H1 (cell line): ENCODE data around the gene GLYATL3. TPM values are rescaled to one million over a fixed set of nuclear protein-coding genes. Genes with fewer than 3 reads are reported as not detected.

Experiments used
- CTCF ChIA-PET: fragments of 300-600 bp; sonication (Branson Sonifier 250); formaldehyde crosslinking; loops from one replicate; lab custom pipeline; 2021; ENCODE audit not compliant: partially characterized antibody; lab: Charles Lee
- POLR2A ChIA-PET: fragments of 300-600 bp; sonication (Branson Sonifier 250); formaldehyde crosslinking; loops from one replicate; lab custom pipeline; 2021; ENCODE audit warnings: inconsistent platforms; ENCODE audit not compliant: partially characterized antibody; lab: Charles Lee
- DNase-seq, 2 experiments: peaks; one replicate each; pipeline versions ENCODE4 v3.0.0 to v3.0.0-alpha.2; 2010 to 2022; ENCODE audit warnings: low spot score in 2 of 2, low read depth in 1 of 2, mixed read lengths in 1 of 2
- FAIRE-seq: peaks from 2 replicates; lab custom pipeline; 2011; peaks lifted over from hg19 to GRCh38; lab: Jason Lieb, UNC
- H2AFZ ChIP-seq: 2 replicates; pipeline ENCODE4 v1.8.1; 2012; ENCODE audit warnings: low read length, inconsistent platforms
- H2AK5ac ChIP-seq: 2 replicates; pipeline ENCODE4 v1.6.1; 2013; ENCODE audit warnings: low read depth, low read length
- H2BK120ac ChIP-seq: replicated peaks from 2 replicates; pipeline ENCODE3; 2013; ENCODE audit warnings: low read depth, low read length, inconsistent platforms
- H2BK12ac ChIP-seq: 2 replicates; pipeline ENCODE4 v1.6.1; 2013; ENCODE audit warnings: low read depth, low read length
- H2BK15ac ChIP-seq: 2 replicates; pipeline ENCODE4 v1.6.1; 2013; ENCODE audit warnings: low read length
- H2BK20ac ChIP-seq: 2 replicates; pipeline ENCODE4 v1.6.1; 2013; ENCODE audit warnings: low read length
- H2BK5ac ChIP-seq: 2 replicates; pipeline ENCODE4 v1.6.1; 2013; ENCODE audit warnings: low read depth, low read length
- H3K14ac ChIP-seq: 2 replicates; pipeline ENCODE4 v1.6.1; 2013; ENCODE audit warnings: inconsistent platforms; ENCODE audit not compliant: insufficient read length
- H3K18ac ChIP-seq: 2 replicates; pipeline ENCODE4 v1.6.1; 2013; ENCODE audit warnings: low read length; ENCODE audit errors: extremely low read depth
- H3K23ac ChIP-seq: 2 replicates; pipeline ENCODE4 v1.6.1; 2013; ENCODE audit warnings: inconsistent platforms; ENCODE audit not compliant: insufficient read length
- H3K23me2 ChIP-seq: 2 replicates; pipeline ENCODE4 v1.6.1; 2013; ENCODE audit warnings: low read depth, low read length
- H3K27ac ChIP-seq: 2 replicates; pipeline ENCODE4 v1.6.1; 2011; ENCODE audit warnings: low read depth, low read length, inconsistent platforms
- H3K27me3 ChIP-seq, 4 experiments: replicated peaks in 1 of 4; 1 replicate in 1 of 4; 2 replicates in 3 of 4; pipeline versions ENCODE4 v1.6.1 to v1.8.1; 2011 to 2013; ENCODE audit warnings: low read length in 3 of 4, mild to moderate bottlenecking in 3 of 4, inconsistent platforms in 2 of 4, mixed read lengths in 2 of 4, moderate library complexity in 1 of 4; ENCODE audit not compliant: control insufficient read depth in 3 of 4, insufficient read depth in 3 of 4; ENCODE audit errors: extremely low read depth in 1 of 4
- H3K36me3 ChIP-seq, 4 experiments: 2 replicates each; pipeline versions ENCODE4 v1.6.1 to v1.8.1; 2011 to 2013; ENCODE audit warnings: mild to moderate bottlenecking in 4 of 4, low read length in 3 of 4, moderate library complexity in 2 of 4, control low read depth in 1 of 4, inconsistent platforms in 1 of 4; ENCODE audit not compliant: insufficient read depth in 4 of 4, control insufficient read depth in 2 of 4
- H3K4ac ChIP-seq: replicated peaks from 2 replicates; pipeline ENCODE3; 2013; ENCODE audit warnings: low read length, low read depth, mixed read lengths, inconsistent platforms; ENCODE audit not compliant: insufficient read length
- H3K4me1 ChIP-seq, 4 experiments: replicated peaks in 1 of 4; 1 replicate in 1 of 4; 2 replicates in 3 of 4; pipeline versions ENCODE4 v1.6.1 to v1.8.1; 2011 to 2013; ENCODE audit warnings: low read length in 3 of 4, inconsistent platforms in 2 of 4, mixed read lengths in 1 of 4; ENCODE audit not compliant: insufficient read depth in 4 of 4, control insufficient read depth in 3 of 4
- H3K4me2 ChIP-seq, 2 experiments: 2 replicates each; pipeline versions ENCODE4 v1.6.1 to v1.8.1; 2011 to 2013; ENCODE audit warnings: low read depth in 2 of 2, low read length in 2 of 2, control low read depth in 1 of 2, inconsistent platforms in 1 of 2, mild to moderate bottlenecking in 1 of 2; ENCODE audit not compliant: insufficient read depth in 1 of 2
- H3K4me3 ChIP-seq, 4 experiments: fragments of 200-600, 300-600 bp in 1 of 4; sonication (generic), shearing (Covaris generic), sonication (Bioruptor Twin) in 1 of 4; 2 replicates each; pipeline versions ENCODE4 v1.5.1 to v1.8.1; 2011 to 2016; ENCODE audit warnings: low read length in 4 of 4, low read depth in 3 of 4, control low read depth in 2 of 4, inconsistent platforms in 2 of 4, mild to moderate bottlenecking in 2 of 4, mixed read lengths in 1 of 4, moderate library complexity in 1 of 4; ENCODE audit not compliant: insufficient read depth in 2 of 4; ENCODE audit errors: extremely low read depth in 1 of 4
- H3K56ac ChIP-seq: replicated peaks from 2 replicates; pipeline ENCODE3; 2013; ENCODE audit warnings: low read depth, mild to moderate bottlenecking, mixed read lengths, low read length, inconsistent platforms; ENCODE audit not compliant: insufficient read length
- H3K79me1 ChIP-seq: 2 replicates; pipeline ENCODE4 v1.6.1; 2013; ENCODE audit warnings: low read depth, low read length, control low read depth
- H3K79me2 ChIP-seq, 2 experiments: 2 replicates each; pipeline versions ENCODE4 v1.6.1 to v1.8.1; 2012 to 2013; ENCODE audit warnings: low read length in 2 of 2, mild to moderate bottlenecking in 2 of 2, inconsistent platforms in 1 of 2; ENCODE audit not compliant: insufficient read depth in 2 of 2, control insufficient read depth in 1 of 2
- H3K9ac ChIP-seq, 4 experiments: replicated peaks in 1 of 4; 1 replicate in 1 of 4; 2 replicates in 3 of 4; pipeline versions ENCODE4 v1.6.1 to v1.8.1; 2011 to 2013; ENCODE audit warnings: low read depth in 3 of 4, low read length in 3 of 4, control low read depth in 2 of 4, mild to moderate bottlenecking in 2 of 4, moderate library complexity in 2 of 4, inconsistent platforms in 1 of 4; ENCODE audit errors: extremely low read depth in 1 of 4
- H3K9me3 ChIP-seq, 2 experiments: 2 replicates each; pipeline versions ENCODE4 v1.6.1 to v1.8.1; 2012 to 2013; ENCODE audit warnings: mild to moderate bottlenecking in 2 of 2, moderate library complexity in 2 of 2, control low read depth in 1 of 2, inconsistent platforms in 1 of 2, low read depth in 1 of 2, low read length in 1 of 2, mixed read lengths in 1 of 2; ENCODE audit not compliant: insufficient read depth in 2 of 2
- H4K20me1 ChIP-seq, 2 experiments: replicated peaks in 1 of 2; 2 replicates each; pipeline versions ENCODE3 to v1.8.1; 2011 to 2013; ENCODE audit warnings: inconsistent platforms in 2 of 2, low read length in 2 of 2, mild to moderate bottlenecking in 1 of 2; ENCODE audit not compliant: insufficient read depth in 2 of 2, control insufficient read depth in 1 of 2
- H4K5ac ChIP-seq: 2 replicates; pipeline ENCODE4 v1.6.1; 2013; ENCODE audit warnings: low read length, low read depth, mixed read lengths, inconsistent platforms; ENCODE audit not compliant: insufficient read length
- H4K8ac ChIP-seq: 2 replicates; pipeline ENCODE4 v1.8.0; 2013; ENCODE audit warnings: mild to moderate bottlenecking, moderate library complexity, low read length, inconsistent platforms; ENCODE audit not compliant: insufficient read depth; ENCODE audit errors: extremely low read depth
- H4K91ac ChIP-seq: replicated peaks from 2 replicates; pipeline ENCODE3; 2013; ENCODE audit warnings: low read length, mixed read lengths, inconsistent platforms; ENCODE audit not compliant: insufficient read length
- BRCA1 ChIP-seq: IDR thresholded peaks from 2 replicates; pipeline ENCODE4 v1.6.1; 2012; ENCODE audit warnings: low read depth, low read length, improper control_type of control experiment
- GTF2F1 ChIP-seq: IDR thresholded peaks from 2 replicates; pipeline ENCODE4 v1.6.1; 2012; ENCODE audit warnings: low read depth, low read length, improper control_type of control experiment, borderline replicate concordance
- MAFK ChIP-seq: IDR thresholded peaks from 2 replicates; pipeline ENCODE4 v1.6.1; 2012; ENCODE audit warnings: low read depth, mild to moderate bottlenecking, improper control_type of control experiment, low read length
- POLR2AphosphoS5 ChIP-seq: IDR thresholded peaks from 2 replicates; pipeline ENCODE4 v1.6.1; 2011; ENCODE audit warnings: low read depth, low read length
- POU5F1 ChIP-seq: IDR thresholded peaks from 2 replicates; pipeline ENCODE4 v1.6.1; 2011; ENCODE audit warnings: low read depth, mild to moderate bottlenecking, low read length, moderate library complexity
- SIX5 ChIP-seq: IDR thresholded peaks from 2 replicates; pipeline ENCODE4 v1.6.1; 2011; ENCODE audit warnings: mild to moderate bottlenecking, low read depth, low read length
- SP4 ChIP-seq: IDR thresholded peaks from 2 replicates; pipeline ENCODE4 v1.6.1; 2012; ENCODE audit warnings: low read length, inconsistent platforms
- SRF ChIP-seq: IDR thresholded peaks from 2 replicates; pipeline ENCODE4 v1.6.1; 2011; ENCODE audit warnings: mild to moderate bottlenecking, low read depth, low read length, moderate library complexity
- SUZ12 ChIP-seq: fragments of 200-600 bp; sonication (generic); IDR thresholded peaks from 2 replicates; pipeline ENCODE4 v1.6.1; 2012; ENCODE audit warnings: mild to moderate bottlenecking, inconsistent platforms, low read length, moderate library complexity, mixed read lengths
- TAF7 ChIP-seq: optimal IDR thresholded peaks from 2 replicates; pipeline ENCODE3; 2011; ENCODE audit warnings: low read depth, mild to moderate bottlenecking, inconsistent platforms, low read length, moderate library complexity, borderline replicate concordance
- WGBS, 2 experiments: shearing (Covaris generic) in 1 of 2; methylation state at CpG; one replicate each; pipeline versions ENCODE4 v1.1.6 to v1.1.7; 2013 to 2015; ENCODE audit warnings: low lambda C conversion rate in 2 of 2, mixed read lengths in 2 of 2, inconsistent platforms in 1 of 2, low coverage in 1 of 2, missing lambda C conversion rate in 1 of 2; ENCODE audit not compliant: insufficient replicate concordance in 2 of 2, insufficient coverage in 1 of 2, insufficient read length in 1 of 2; ENCODE audit errors: extremely low coverage in 1 of 2, missing lambda C conversion rate in 1 of 2; 5-methylcytosine and 5-hydroxymethylcytosine counted together
- polyA plus RNA-seq, 7 experiments: library from polyadenylated mRNA; depleted of rRNA in 3 of 7; stranded (reverse) in 5 of 7; unstranded in 2 of 7; fragments of >200 nt in 5 of 7; fragments of 200-250 nt in 2 of 7; gene quantifications; 1 replicate in 5 of 7; 2 replicates in 1 of 7; 4 replicates in 1 of 7; pipeline versions ENCODE4 v1.2.1 to v1.2.3, GENCODE V29; 2011 to 2013; ENCODE audit warnings: missing spikeins in 2 of 7, mixed read lengths in 2 of 7
- total RNA-seq: library from RNA; stranded (reverse); fragmentation: NEBNext Ultra II Directional; extraction: Animal tissue kit (Norgen Biotek cat#: 25700); gene quantifications from 2 replicates; pipeline ENCODE4 v1.2.1, GENCODE V29; 2021
- TF ChIP-seq, protein P1 (sequence below): IDR thresholded peaks from 2 replicates; pipeline ENCODE4 v1.6.1; 2012; ENCODE audit warnings: inconsistent platforms
- TF ChIP-seq, protein P2 (sequence below), 3 experiments: IDR thresholded peaks; 1 replicate in 2 of 3; 2 replicates in 1 of 3; pipeline versions ENCODE4 v1.5.1 to v1.6.1; 2011; ENCODE audit warnings: low read length in 3 of 3, mild to moderate bottlenecking in 3 of 3, inconsistent platforms in 2 of 3, low read depth in 1 of 3, moderate library complexity in 1 of 3; ENCODE audit not compliant: insufficient read depth in 1 of 3; ENCODE audit errors: control extremely low read depth in 1 of 3

Gene GLYATL3
- total and polyA plus RNA-seq, 2 of the 8 experiments (the other 6 are each of a cell fraction or from before 2014, with no cell fraction given): not detected

DNA sequence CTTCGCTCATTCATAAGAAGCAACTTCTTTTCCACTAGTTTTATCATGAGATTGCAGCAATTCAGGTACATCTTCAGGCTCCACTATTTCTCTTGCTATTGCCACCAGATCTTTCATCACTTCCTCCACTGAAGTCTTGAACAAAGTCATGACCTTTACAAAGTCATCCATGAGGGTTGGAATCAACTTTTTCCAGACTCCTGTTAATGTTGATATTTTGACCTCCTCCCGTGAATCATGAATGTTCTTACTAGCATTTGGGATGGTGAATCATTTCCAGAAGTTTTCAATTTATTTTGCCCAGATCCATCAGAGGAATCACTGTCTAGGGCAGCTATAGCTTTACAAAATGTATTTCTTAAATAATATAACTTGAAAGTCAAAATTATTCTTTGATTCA, 35.0 kb upstream of the GLYATL3 start:
- H3K4ac ChIP-seq: no peak overlapping the region
- H4K91ac ChIP-seq: no peak overlapping the region
- peak overlapping the region in 1 of 4 experiments; percentile 89; a peak in 3 of 8 replicates for H3K4me3 ChIP-seq
- H3K9me3 ChIP-seq: no peaks in the 10 kb centered on the region
- no peak overlapping the region for H2BK15ac ChIP-seq
- FAIRE-seq: no peak
- no peaks in the 10 kb centered on the region for H3K4me1 ChIP-seq
- no peak overlapping the region for H4K5ac ChIP-seq
- no peak overlapping the region for H3K23ac ChIP-seq
- peaks cover 4% of the 10 kb centered on the region for H3K23me2 ChIP-seq
- no peak overlapping the region for H2AFZ ChIP-seq
- POLR2A ChIA-PET: no interaction called here
- peaks cover 13 to 87% of the 10 kb centered on the region in 2 experiments for H3K79me2 ChIP-seq
- DNase-seq: no peak
- no peak overlapping the region for H2BK12ac ChIP-seq
- no peak overlapping the region for H2AK5ac ChIP-seq
- WGBS, 2 experiments: 87% methylated on average over 2 of the region's 2 CpGs; no CpG with 5 or more reads in 1 of the 2 experiments
- H2BK5ac ChIP-seq: no peak overlapping the region
- H3K36me3 ChIP-seq: no peaks in the 10 kb centered on the region
- no peak overlapping the region for H3K14ac ChIP-seq
- no peak overlapping the region for H4K8ac ChIP-seq
- H3K18ac ChIP-seq: no peak overlapping the region
- no peak overlapping the region for H3K9ac ChIP-seq
- 0 out of 2 replicates have a peak, but pooled peaks cover 6% of the 10 kb centered on the region for H3K79me1 ChIP-seq
- H2BK20ac ChIP-seq: no peak overlapping the region
- no peak overlapping the region for H3K56ac ChIP-seq
- no peaks in the 10 kb centered on the region for H3K27me3 ChIP-seq
- CTCF ChIA-PET: no interaction called here
- H3K4me2 ChIP-seq: peak overlapping the region; percentile 78 to 80; a peak in 3 of 4 replicates
- H2BK120ac ChIP-seq: no peak overlapping the region
- peaks cover 0 to 1% of the 10 kb centered on the region in 2 experiments for H4K20me1 ChIP-seq
- no peak overlapping the region for H3K27ac ChIP-seq
- TF ChIP-seq TAF7 (no peak), SUZ12 (no peak), SIX5 (no peak), POLR2AphosphoS5 (no peak), MAFK (no peak), BRCA1 (no peak), GTF2F1 (no peak), SRF (no peak), POU5F1 (no peak), SP4 (no peak)
- TF ChIP-seq, protein P1, sequence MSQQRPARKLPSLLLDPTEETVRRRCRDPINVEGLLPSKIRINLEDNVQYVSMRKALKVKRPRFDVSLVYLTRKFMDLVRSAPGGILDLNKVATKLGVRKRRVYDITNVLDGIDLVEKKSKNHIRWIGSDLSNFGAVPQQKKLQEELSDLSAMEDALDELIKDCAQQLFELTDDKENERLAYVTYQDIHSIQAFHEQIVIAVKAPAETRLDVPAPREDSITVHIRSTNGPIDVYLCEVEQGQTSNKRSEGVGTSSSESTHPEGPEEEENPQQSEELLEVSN: no peak
- TF ChIP-seq, protein P2, sequence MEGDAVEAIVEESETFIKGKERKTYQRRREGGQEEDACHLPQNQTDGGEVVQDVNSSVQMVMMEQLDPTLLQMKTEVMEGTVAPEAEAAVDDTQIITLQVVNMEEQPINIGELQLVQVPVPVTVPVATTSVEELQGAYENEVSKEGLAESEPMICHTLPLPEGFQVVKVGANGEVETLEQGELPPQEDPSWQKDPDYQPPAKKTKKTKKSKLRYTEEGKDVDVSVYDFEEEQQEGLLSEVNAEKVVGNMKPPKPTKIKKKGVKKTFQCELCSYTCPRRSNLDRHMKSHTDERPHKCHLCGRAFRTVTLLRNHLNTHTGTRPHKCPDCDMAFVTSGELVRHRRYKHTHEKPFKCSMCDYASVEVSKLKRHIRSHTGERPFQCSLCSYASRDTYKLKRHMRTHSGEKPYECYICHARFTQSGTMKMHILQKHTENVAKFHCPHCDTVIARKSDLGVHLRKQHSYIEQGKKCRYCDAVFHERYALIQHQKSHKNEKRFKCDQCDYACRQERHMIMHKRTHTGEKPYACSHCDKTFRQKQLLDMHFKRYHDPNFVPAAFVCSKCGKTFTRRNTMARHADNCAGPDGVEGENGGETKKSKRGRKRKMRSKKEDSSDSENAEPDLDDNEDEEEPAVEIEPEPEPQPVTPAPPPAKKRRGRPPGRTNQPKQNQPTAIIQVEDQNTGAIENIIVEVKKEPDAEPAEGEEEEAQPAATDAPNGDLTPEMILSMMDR (IDR thresholded peaks at IDR 0.05; ENCODE audit: control extremely low read depth in 1 of 3, insufficient read depth in 1 of 3, low read depth in 1 of 3, low read length in 3 of 3): no peak
